NCI-H748 (cell line): ENCODE data around the gene IRF2BP2.
"Not testable (repeated sequence)": the region's sequence is repeated elsewhere in the genome, so short reads cannot be mapped to it uniquely, and the experiment has no call there.

ENCODE experiments used
- DNase-seq: peaks from one replicate; lab custom pipeline; 2025; ENCODE audit not compliant: unreplicated experiment; lab: John Stamatoyannopoulos, UW

The IRF2BP2 gene

DNA sequence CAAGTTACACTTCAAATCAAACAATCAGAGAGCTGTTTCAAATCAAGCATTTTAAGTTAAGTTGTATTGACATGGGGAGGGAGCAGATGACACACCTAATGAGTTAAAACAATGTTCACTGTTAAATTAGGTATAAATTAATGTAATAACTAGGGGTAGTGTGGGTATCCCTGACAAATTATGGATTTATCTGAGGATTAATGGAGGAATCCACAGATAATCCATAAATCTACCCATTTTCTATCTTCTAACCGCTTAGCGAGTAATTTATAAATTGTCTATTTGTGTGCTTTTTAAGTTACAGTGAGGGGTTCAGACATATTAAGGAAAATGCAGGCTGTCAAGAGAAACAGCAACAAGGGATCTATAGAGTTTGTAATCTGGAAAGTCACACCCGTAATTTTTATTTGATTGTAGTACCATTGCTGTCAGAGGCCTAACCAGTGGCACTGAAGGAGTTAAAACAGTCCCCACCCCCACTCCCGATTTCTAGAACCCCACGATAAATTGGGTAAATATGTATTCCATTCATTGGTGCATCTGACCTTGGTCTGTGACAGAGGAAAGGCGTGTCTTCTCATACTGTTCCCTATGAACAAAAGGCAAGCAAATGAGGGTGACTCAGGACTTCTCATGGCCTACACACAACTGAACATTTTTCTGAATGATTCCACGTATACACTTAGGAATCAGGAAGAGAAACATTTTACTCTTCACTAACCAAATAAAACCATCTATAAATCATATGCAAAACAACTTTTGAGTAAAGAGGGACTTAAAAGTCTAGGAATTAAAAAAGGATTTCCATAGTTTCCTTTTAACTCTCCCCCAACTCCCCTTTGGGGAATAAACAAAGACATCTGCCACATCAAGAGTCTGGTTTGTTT lies 7.4 kb downstream of the IRF2BP2 start:
- DNase-seq = peak; percentile 65

DNA sequence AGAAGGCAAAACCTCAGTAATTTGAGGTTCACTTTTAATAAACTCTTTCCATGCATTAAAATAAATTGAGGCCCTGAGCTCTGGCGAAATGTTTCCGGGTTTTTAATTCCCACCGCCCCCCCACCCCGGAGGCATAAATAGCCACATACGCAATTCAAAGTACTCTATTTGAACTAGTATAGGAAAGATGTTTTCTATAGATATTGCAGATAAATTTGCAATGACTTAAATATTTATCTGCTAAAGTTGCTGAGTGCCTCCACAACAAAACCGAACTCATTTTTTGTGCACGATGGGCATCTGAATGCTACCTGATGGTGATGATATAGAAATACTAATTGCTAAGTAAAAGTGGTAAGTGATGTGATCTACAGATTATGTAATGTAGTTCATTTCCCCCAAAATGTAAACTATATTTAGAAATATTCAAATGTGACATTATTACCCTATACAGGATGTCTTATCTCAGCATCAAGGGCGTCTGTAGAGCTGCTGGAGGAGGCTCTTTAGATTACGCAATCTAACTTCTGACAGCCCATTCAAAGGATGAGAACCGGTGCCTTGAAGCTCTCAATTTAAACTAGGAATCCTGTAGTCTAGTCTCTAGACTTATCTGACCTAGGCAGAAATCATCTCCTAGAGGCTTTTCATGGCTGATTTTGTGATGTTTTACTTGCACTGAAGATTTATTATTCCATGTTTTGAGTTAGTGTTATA lies 8.5 kb downstream of the IRF2BP2 start:
- no peak for DNase-seq

DNA sequence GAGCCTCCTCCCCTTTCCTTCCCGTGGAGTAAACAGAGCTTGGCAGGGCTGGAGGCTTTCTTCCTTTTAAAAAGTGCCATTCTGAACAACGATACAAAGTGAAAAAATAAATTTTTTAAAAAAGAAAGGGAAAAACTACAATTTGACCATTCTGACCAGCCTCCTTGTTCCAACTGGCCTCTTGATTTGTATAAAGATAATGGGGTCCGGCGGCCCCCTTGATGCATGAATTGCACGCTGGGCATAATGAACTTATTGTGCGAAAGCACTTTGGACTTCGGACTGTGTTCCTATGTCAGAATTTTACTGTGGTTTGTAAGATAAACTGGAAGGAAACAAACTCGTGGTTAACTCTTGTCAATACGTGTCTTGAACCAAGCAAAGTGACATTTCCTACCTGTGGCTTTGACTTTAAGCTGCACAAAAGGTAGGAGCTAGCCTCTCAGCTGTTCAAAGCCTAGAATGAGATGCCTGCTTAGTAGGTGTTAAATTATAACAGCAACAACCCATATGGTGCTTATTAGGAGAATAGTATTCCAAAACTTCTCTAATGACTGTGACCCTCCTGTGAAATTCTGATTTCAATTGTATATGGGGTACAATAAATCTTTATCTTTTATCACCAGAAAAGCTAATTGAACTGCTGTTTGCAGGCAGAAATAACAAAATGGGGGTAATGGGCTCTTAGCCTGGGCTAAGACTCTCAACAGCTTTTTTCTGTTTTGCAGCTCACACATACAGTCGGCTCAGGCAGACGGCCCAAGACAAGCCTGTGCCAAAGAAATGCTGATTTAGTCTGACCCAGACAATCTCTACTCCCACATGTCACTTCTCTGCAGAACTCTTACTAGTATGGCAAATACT lies 9.3 kb downstream of the IRF2BP2 start:
- peak; percentile 26 for DNase-seq

- DNase-seq = peak; percentile 90
Observed at GRCh38 chr1:234599617-234600417, 10.2 kb downstream of the IRF2BP2 start.

DNA sequence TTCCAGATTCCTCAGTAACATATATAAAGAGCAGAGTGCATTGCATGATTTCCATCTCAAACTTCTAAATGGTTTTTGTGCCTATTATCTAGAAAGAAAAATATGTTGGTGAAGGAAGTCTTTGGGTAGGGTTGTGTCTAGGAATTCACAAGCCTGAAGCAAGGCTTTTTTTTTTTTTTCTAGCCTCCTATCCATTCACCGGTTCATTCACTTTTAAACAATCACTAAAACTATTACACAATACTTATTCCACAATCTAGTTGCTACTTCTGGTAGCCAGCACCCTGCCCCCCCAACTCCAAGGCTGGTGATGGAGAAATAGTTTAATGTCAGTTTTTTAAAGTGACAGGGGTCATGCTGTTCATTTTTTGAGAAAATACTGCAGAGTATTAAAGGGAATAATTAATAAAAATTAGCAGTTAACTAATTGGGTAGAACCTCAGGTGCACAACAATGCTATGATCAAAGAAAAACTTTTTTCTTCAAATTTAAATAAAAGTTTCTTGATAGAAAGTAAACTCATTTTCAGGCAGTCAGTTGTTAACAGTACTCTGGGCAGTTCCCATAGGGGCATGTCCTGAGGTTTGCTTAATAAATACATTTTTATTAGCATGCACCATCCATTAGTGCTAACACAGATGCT lies 10.9 kb downstream of the IRF2BP2 start:
- no peak for DNase-seq

DNA sequence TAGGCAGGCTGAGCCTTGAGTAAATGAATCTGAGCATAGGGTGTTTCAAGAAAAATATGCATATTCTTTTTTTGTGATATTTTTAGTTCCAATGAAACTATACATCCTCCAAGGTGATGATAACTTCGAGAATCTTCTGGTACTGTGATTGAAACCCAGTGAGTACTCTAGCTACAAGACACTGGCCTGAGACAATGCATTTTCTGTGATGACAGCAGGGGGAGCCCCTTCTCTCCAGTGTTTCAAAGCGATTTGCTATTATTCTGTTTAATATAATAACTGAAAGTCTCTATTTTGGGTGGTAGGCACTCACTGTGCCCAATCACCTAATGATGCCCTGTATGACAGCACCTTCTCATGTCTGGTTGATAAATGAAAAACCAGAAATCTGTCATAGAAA lies 12.1 kb downstream of the IRF2BP2 start:
- peak; percentile 58 for DNase-seq

DNA sequence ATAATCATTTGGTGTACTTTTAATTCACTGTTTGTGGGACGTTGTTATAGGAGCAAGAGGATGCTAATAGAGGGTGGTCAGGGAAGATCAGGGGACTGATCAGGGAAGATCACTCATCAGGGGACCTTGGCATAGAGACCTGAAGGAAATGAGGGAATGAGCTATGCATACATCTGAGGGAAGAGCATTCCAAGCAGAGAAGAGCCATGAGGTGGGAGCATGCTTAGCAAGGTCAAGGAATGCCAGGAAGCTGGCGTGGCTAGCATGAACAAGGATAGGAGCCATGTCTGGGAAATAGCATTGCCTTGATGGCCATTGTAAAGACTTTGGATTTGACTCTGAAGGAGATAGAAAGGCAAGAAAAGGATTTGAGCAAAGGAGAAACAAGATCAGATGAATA lies 14.1 kb downstream of the IRF2BP2 start:
- DNase-seq = no peak

DNA sequence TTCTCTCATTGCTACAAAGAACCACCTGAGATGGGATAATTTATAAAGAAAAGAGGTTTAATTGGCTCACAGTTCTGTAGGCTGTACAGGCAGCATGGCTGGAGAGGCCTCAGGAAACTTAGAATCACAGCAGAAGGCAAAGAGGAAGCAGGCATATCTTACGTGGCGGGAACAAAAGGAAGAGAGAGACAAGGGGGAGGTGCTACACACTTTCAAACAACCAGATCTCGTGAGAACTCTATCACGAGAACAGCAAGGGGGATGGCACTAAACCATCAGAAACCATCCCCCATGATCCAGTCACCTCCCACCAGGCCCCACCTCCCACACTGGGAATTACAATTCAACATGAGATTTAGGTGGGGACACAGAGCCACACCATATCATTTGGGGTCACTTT lies 15.4 kb downstream of the IRF2BP2 start:
- not testable (repeated sequence) for DNase-seq

DNA sequence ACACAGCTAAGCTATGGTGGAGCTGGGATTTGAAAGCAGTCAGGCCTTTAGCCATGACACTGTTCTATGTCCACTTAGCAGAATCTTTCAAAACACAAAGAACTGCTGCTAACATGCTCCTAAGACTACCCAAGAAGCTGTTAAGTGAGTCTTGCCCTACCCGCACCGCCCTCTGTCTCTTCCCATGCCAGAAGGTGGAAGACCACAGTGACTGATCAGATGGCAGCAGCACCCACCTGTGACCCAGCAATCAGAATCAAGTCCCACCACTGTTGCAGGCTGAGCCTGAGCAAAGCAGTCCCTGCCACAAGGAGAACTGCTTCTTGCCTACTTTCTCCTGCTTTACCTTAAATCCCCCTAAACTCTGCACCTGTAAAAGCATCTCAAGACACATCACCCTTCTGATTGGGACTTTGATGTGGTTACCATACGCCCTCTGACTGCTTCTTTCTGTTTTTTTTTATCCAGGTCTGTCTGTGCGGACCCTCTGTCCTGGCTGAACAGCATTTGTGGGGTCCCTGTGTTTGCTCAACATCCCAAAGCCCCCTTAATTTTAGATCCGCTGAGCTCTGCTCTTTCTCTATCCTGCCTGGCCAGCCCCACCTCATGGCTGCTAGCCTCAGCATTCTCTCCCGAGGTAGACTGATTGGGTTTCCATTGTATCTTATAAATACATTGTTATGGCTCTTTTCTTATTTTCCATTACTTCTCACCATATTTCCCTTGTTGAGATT lies 16.0 kb downstream of the IRF2BP2 start:
- no peak for DNase-seq

DNA sequence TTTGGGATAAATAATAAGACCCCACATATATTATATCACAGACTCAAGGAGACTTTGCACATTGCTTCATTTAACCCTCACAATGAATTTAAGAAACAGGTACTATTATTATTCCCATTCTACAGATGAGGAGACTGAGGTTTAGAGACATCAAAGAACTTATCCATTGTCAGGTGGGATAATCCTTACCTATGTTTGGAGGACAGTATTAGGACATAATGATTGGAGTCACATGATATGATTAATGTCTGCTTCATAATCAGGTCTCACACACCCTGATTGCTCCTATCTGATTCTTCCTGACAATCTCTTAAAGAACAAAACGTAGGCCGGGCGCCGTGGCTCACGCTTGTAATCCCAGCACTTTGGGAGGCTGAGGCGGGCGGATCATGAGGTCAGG lies 16.9 kb downstream of the IRF2BP2 start:
- no peak for DNase-seq

- no peak for DNase-seq
Observed at GRCh38 chr1:234592240-234592639, 17.7 kb downstream of the IRF2BP2 start.

- DNase-seq = no peak
Observed at GRCh38 chr1:234591131-234591530, 18.8 kb downstream of the IRF2BP2 start.

DNA sequence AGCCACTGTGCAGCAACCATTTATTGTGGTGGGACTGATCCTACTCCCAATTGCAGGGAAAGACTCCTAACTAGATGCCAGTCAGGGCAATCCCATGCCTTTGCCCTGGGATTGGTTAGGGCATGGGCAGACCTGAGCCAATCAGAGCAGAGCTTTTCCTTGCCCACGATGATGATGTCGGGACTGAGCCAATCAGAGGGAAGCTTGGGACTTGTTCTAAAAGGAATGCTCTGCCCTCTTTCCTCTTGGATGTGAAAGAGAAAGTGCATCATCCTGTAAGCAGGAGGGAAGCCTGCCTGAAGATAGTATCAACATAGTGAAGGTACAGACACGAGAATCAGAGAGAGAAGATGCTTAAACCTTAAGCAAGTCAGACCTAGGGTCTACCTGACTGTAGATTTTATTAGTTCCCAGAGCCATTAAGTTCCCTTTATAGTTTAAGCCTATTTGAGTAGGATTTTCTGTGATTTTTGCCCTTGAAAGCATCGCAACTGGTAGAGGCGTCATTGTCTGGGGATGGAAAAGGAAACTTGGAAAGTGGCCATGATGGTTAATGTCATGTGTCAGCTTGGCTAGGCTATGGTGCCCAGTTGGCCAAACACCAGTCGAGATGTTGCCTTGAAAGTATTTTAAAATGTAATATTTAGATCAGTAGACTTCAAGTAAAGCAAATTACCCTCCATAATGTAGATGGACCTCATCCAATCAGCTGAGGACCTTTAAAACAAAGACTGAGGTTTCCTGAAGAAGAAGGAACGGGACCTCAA lies 19.9 kb downstream of the IRF2BP2 start:
- no peak for DNase-seq

DNA sequence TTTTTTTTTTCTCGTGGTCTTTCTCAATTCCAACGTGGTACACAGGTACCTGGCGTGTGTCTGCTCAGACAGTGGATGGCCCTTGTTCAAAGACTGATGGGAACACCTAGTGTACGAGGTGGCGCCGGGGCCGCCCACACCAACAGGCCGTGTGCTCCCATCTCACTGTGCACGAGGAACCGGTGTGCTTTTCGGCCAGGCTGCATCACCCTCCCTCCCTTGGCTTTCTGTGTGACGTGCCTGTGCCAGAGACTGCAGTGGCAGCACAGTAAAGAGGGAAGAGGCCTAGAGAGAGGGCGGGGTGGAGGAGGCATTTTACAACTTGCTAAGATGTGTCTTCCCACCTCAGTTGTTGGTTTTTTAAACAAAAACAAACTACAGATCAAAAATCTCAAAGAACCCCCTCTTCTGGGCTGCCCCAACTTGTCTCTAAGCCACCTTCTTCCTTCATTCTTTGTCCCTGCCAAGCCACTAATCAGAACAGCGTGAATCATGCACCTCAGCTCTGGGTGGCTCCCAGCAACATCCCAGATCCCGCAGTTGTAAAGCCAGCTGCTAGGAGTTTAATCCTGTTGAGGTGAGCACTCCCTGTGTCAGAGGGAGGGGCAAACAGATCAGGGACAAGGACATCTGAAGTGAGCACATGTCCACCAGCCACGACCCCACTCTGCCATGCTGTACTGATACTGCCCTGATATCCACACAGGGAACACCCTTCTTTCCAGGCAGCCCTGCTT lies 20.7 kb downstream of the IRF2BP2 start:
- no peak for DNase-seq

GRCh38 chr1:234588386-234588785 lies 21.6 kb downstream of the IRF2BP2 start:
- no peak for DNase-seq

DNA sequence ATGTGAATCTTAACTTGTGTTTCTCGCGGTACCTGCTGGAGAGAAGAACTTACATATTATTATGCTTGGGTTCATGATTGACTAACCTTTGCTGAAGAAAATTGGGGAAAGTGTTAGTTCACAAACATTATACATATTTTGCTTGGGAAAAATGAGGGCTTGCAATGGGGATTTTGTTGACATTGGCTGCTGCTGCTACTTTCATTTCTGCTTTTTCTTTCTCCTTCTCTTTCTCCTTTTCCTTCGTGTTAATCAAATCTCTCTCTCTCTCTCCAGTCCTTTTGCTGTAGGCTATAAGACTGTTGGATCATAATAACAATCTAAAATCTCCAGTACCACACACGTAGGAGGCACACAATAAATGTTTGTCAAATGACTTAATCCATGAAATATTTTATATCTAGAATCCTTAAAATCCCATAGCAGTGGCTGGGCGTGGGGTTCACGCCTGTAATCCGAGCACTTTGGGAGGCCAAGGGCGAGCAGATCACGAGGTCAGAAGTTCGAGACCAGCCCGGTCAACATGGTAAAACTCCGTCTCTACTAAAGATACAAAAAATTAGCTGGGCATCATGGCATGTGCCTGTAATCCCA lies 23.0 kb downstream of the IRF2BP2 start:
- no peak for DNase-seq

GRCh38 chr1:234586304-234586703 lies 23.7 kb downstream of the IRF2BP2 start:
- no peak for DNase-seq
